ENCODE data around the gene GNB1.

- TF ChIP-seq EZH2 (IDR thresholded peaks at IDR 0.05; ENCODE audit: borderline replicate concordance, low read depth, low read length, severe bottlenecking) (no peak), CTCF (IDR thresholded peaks at IDR 0.05; ENCODE audit: borderline replicate concordance, extremely low read depth, low read length, poor library complexity, severe bottlenecking) (no peak)
These were observed 130.6 kb downstream of the GNB1 start for GRCh38 chr1:1760345-1760650.

Data from DND-41 (cell line).